Measurements from ENCODE around the gene HIVEP3. TPM values are rescaled to one million over a fixed set of nuclear protein-coding genes. Genes with fewer than 3 reads are reported as not detected.
A peak's percentile ranks its signal among the peaks of the same experiment; 100 is the strongest.

The HIVEP3 gene
- total RNA-seq, 2 experiments from 2014 or later: 18.6 to 20.4 TPM

- peak overlapping the region; percentile 96 for H3K4me3 Mint-ChIP-seq
- ATAC-seq: no peak
- intact Hi-C loops (cut with micrococcal nuclease): no loop called here
- H3K4me1 Mint-ChIP-seq (ENCODE audit: low read depth): peaks cover 72% of the 10 kb centered on the region
- peak; percentile 41 for TF ChIP-seq CTCF (IDR thresholded peaks at IDR 0.05)
- H3K27me3 Mint-ChIP-seq: no peaks in the 10 kb centered on the region
- DNase-seq: no peak
- H3K36me3 Mint-ChIP-seq (ENCODE audit: low read depth): peaks cover 57% of the 10 kb centered on the region
- POLR2A ChIA-PET: interaction anchor here (1.2 to 6.3 kb wide), 3 partner anchors 17 to 30 kb away, joined by 3 to 31 read pairs (median 4); no protein-coding TSS in a partner anchor
- no peaks in the 10 kb centered on the region for H3K9me3 Mint-ChIP-seq
- peak overlapping the region; percentile 72 for H3K27ac Mint-ChIP-seq
- CTCF ChIA-PET: interaction anchor here (1.0 to 3.5 kb wide), 6 partner anchors 15 to 146 kb away, joined by 3 to 12 read pairs (median 5); no protein-coding TSS in a partner anchor
Observed at GRCh38 chr1:41657679-41658295, 260.9 kb downstream of the HIVEP3 start.

GRCh38 chr1:41656825-41657500 is 261.8 kb downstream of the HIVEP3 start:
- H3K4me1 Mint-ChIP-seq (ENCODE audit: low read depth): peaks cover 80% of the 10 kb centered on the region
- H3K4me3 Mint-ChIP-seq: peak overlapping the region; percentile 27
- TF ChIP-seq CTCF (IDR thresholded peaks at IDR 0.05): no peak
- CTCF ChIA-PET: interaction anchor here (1.2 to 3.5 kb wide), 6 partner anchors 10 to 235 kb away, joined by 3 to 12 read pairs (median 6); no protein-coding TSS in a partner anchor
- H3K9me3 Mint-ChIP-seq: no peaks in the 10 kb centered on the region
- intact Hi-C loops (cut with micrococcal nuclease): no loop called here
- POLR2A ChIA-PET: interaction anchor here (1.1 to 6.3 kb wide), 6 partner anchors 10 to 94 kb away, joined by 3 to 31 read pairs (median 4); no protein-coding TSS in a partner anchor
- peak overlapping the region; percentile 83 for H3K27ac Mint-ChIP-seq
- no peaks in the 10 kb centered on the region for H3K27me3 Mint-ChIP-seq
- H3K36me3 Mint-ChIP-seq (ENCODE audit: low read depth): peaks cover 62% of the 10 kb centered on the region
- no peak for DNase-seq
- no peak for ATAC-seq

- DNase-seq: no peak
- peak overlapping the region; percentile 83 for H3K27ac Mint-ChIP-seq
- ChIA-PET CTCF (interaction anchor here (1.2 to 2.0 kb wide), 4 partner anchors 11 to 236 kb away, joined by 3 to 6 read pairs (median 4); no protein-coding TSS in a partner anchor), POLR2A (interaction anchor here (0.6 to 6.3 kb wide), 5 partner anchors 11 to 95 kb away, joined by 3 to 31 read pairs (median 4); no protein-coding TSS in a partner anchor)
- TF ChIP-seq CTCF (IDR thresholded peaks at IDR 0.05): no peak
- H3K9me3 Mint-ChIP-seq: no peaks in the 10 kb centered on the region
- peak overlapping the region; percentile 22 for H3K4me3 Mint-ChIP-seq
- peaks cover 84% of the 10 kb centered on the region for H3K4me1 Mint-ChIP-seq (ENCODE audit: low read depth)
- peaks cover 62% of the 10 kb centered on the region for H3K36me3 Mint-ChIP-seq (ENCODE audit: low read depth)
- H3K27me3 Mint-ChIP-seq: no peaks in the 10 kb centered on the region
- no peak for ATAC-seq
- intact Hi-C loops (cut with micrococcal nuclease): no loop called here
Observed at GRCh38 chr1:41656068-41656467, 262.7 kb downstream of the HIVEP3 start.

GRCh38 chr1:41655632-41656031 is 263.1 kb downstream of the HIVEP3 start:
- no peak for ATAC-seq
- Mint-ChIP-seq H3K27me3 (no peaks in the 10 kb centered on the region), H3K27ac (peak overlapping the region; percentile 83), H3K9me3 (no peaks in the 10 kb centered on the region), H3K36me3 (ENCODE audit: low read depth) (peaks cover 58% of the 10 kb centered on the region), H3K4me3 (no peak overlapping the region), H3K4me1 (ENCODE audit: low read depth) (peaks cover 88% of the 10 kb centered on the region)
- POLR2A ChIA-PET: interaction anchor here (0.6 to 6.3 kb wide), 5 partner anchors 11 to 96 kb away, joined by 3 to 31 read pairs (median 4); no protein-coding TSS in a partner anchor
- intact Hi-C loops (cut with micrococcal nuclease): no loop called here
- DNase-seq: no peak
- CTCF ChIA-PET: interaction anchor here (1.2 to 1.6 kb wide), 2 partner anchors 81 kb away, joined by 3 to 6 read pairs; no protein-coding TSS in a partner anchor
- TF ChIP-seq CTCF (IDR thresholded peaks at IDR 0.05): no peak
